HG02885 (cell line): ENCODE results near the gene ST6GALNAC2.
"Not testable (repeated sequence)": the region's sequence is repeated elsewhere in the genome, so short reads cannot be mapped to it uniquely, and the experiment has no call there.

Experiments
- ATAC-seq: cut with Tn5 transposase; IDR thresholded peaks from one replicate; pipeline ENCODE4 v1.9.1; 2021; ENCODE audit warnings: mild to moderate bottlenecking; ENCODE audit not compliant: unreplicated experiment, poor library complexity

The ST6GALNAC2 gene

GRCh38 chr17:76543482-76543825 is 42.2 kb downstream of the ST6GALNAC2 start:
- no peak for ATAC-seq

- ATAC-seq, result no peak
These were observed 42.7 kb downstream of the ST6GALNAC2 start for GRCh38 chr17:76542984-76543383.

GRCh38 chr17:76542566-76542971 is 43.1 kb downstream of the ST6GALNAC2 start:
- no peak for ATAC-seq

- no peak for ATAC-seq
These were observed 43.8 kb downstream of the ST6GALNAC2 start for GRCh38 chr17:76541739-76542454.

GRCh38 chr17:76540381-76541300 is 45.0 kb downstream of the ST6GALNAC2 start:
- no peak for ATAC-seq

- ATAC-seq, result no peak
These were observed 45.9 kb downstream of the ST6GALNAC2 start, which contains the start of gene PRCD for GRCh38 chr17:76539631-76540271. Gene PRCD, plus strand, starts transcription at chr17:76540044. Its CDS starts 98 bp downstream, at chr17:76540142.

- no peak for ATAC-seq
These were observed 46.6 kb downstream of the ST6GALNAC2 start for GRCh38 chr17:76538941-76539570.

- no peak for ATAC-seq
These were observed 47.3 kb downstream of the ST6GALNAC2 start for GRCh38 chr17:76538281-76538931.

- no peak for ATAC-seq
These were observed 47.9 kb downstream of the ST6GALNAC2 start, which contains the start of gene CYGB for GRCh38 chr17:76537578-76538280. Gene CYGB, minus strand, starts transcription at chr17:76537709. Its CDS starts 167 bp downstream, at chr17:76537542.

GRCh38 chr17:76537288-76537577 is 48.4 kb downstream of the ST6GALNAC2 start:
- no peak for ATAC-seq

GRCh38 chr17:76536511-76537287 is 49.0 kb downstream of the ST6GALNAC2 start:
- no peak for ATAC-seq

- ATAC-seq, result no peak
These were observed 49.7 kb downstream of the ST6GALNAC2 start for GRCh38 chr17:76535788-76536510.

- ATAC-seq, result no peak
These were observed 50.6 kb downstream of the ST6GALNAC2 start for GRCh38 chr17:76534831-76535732.

- not testable (repeated sequence) for ATAC-seq
These were observed 51.9 kb downstream of the ST6GALNAC2 start for GRCh38 chr17:76533640-76534359.

- no peak for ATAC-seq
These were observed 53.5 kb downstream of the ST6GALNAC2 start for GRCh38 chr17:76532072-76532651.

- ATAC-seq, result no peak
These were observed 54.1 kb downstream of the ST6GALNAC2 start for GRCh38 chr17:76531486-76532038.
